K562 (cell line): ENCODE data around the gene CHPF2. TPM values are rescaled to one million over a fixed set of nuclear protein-coding genes. Genes with fewer than 3 reads are reported as not detected.

ENCODE experiments used
- BDP1 ChIP-seq: IDR thresholded peaks from 3 replicates; pipeline ENCODE4 v1.6.1; 2011; ENCODE audit not compliant: insufficient read length, insufficient read depth
- FOS ChIP-seq: IDR thresholded peaks from 3 replicates; pipeline ENCODE4 v1.6.1; 2011; ENCODE audit not compliant: insufficient read length; ENCODE audit errors: extremely low read depth
- GABPB1 ChIP-seq: sonication (generic); formaldehyde crosslinking; IDR thresholded peaks from 2 replicates; pipeline ENCODE4 v1.8.0; 2022; ENCODE audit warnings: mild to moderate bottlenecking, missing genetic modification reagents
- MEIS2 ChIP-seq: fragments of 450-650 bp; IDR thresholded peaks from 2 replicates; pipeline ENCODE4 v1.6.1; 2014; ENCODE audit warnings: mild to moderate bottlenecking; ENCODE audit not compliant: partially characterized antibody
- MITF ChIP-seq: IDR thresholded peaks from 2 replicates; pipeline ENCODE4 v1.6.1; 2014; ENCODE audit warnings: antibody characterized with exemption
- MTA3 ChIP-seq: fragments of 450-650 bp; formaldehyde crosslinking; IDR thresholded peaks from 2 replicates; pipeline ENCODE4 v1.6.1; 2017; ENCODE audit warnings: mild to moderate bottlenecking, borderline replicate concordance
- PURB ChIP-seq: sonication (generic); formaldehyde crosslinking; IDR thresholded peaks from 2 replicates; pipeline ENCODE4 v1.9.0; 2021; ENCODE audit warnings: low read depth, mild to moderate bottlenecking, missing genetic modification reagents
- SETDB1 ChIP-seq: IDR thresholded peaks from one replicate; pipeline ENCODE4 v1.6.1; 2012; ENCODE audit warnings: low read length, control low read depth, inconsistent platforms
- TCFL5 ChIP-seq: fragments of 250-450 bp; sonication (Bioruptor Pico); conservative IDR thresholded peaks from 2 replicates; pipeline ENCODE4 v1.6.1; 2021; ENCODE audit warnings: mild to moderate bottlenecking, moderate library complexity, matching md5 sums
- TRIM24 ChIP-seq, 2 experiments: fragments of 450-650 bp; IDR thresholded peaks; 2 replicates each; pipeline ENCODE4 v1.6.1; 2016
- ZFP1 ChIP-seq: fragments of 450-650 bp; formaldehyde crosslinking; IDR thresholded peaks from 2 replicates; pipeline ENCODE4 v1.4.0; 2020; ENCODE audit warnings: mild to moderate bottlenecking, mixed read lengths
- ZNF217 ChIP-seq: sonication (generic); formaldehyde crosslinking; IDR thresholded peaks from 2 replicates; pipeline ENCODE4 v1.8.0; 2022; ENCODE audit warnings: mild to moderate bottlenecking, missing genetic modification reagents
- ZNF23 ChIP-seq: fragments of 250-450 bp; sonication (Bioruptor Pico); IDR thresholded peaks from 2 replicates; pipeline ENCODE4 v1.4.0; 2020; ENCODE audit warnings: mild to moderate bottlenecking
- ZNF232 ChIP-seq: sonication (generic); formaldehyde crosslinking; IDR thresholded peaks from 2 replicates; pipeline ENCODE4 v1.8.0; 2022; ENCODE audit warnings: mild to moderate bottlenecking, missing genetic modification reagents
- polyA plus RNA-seq, 8 experiments: library from polyadenylated mRNA; depleted of rRNA in 4 of 8; stranded (reverse) in 5 of 8; unstranded in 3 of 8; fragments of >200 nt; fragmentation: Nextera tagmentation in 2 of 8; fragmentation: Illumina TruSeq in 1 of 8; extraction: Ambion mirVana in 2 of 8; extraction: Trizol in 1 of 8; gene quantifications; 2 replicates each; pipeline versions ENCODE4 v1.2.1 to v1.2.3, GENCODE V29; 2011 to 2014; ENCODE audit warnings: inconsistent platforms in 1 of 8, missing spikeins in 1 of 8
- total RNA-seq, 7 experiments: library from RNA; depleted of rRNA in 6 of 7; stranded (reverse); fragments of >200 nt in 6 of 7; fragmentation: Illumina TruSeq in 2 of 7; extraction: Trizol in 2 of 7; gene quantifications; 2 replicates each; pipeline versions ENCODE4 v1.2.1 to v1.2.3, GENCODE V29; 2011 to 2021; ENCODE audit warnings: low replicate concordance in 1 of 7
- TF ChIP-seq, protein P1 (sequence below): fragments of 450-650 bp; formaldehyde crosslinking; IDR thresholded peaks from 2 replicates; pipeline ENCODE4 v1.4.0; 2020; ENCODE audit warnings: mild to moderate bottlenecking, moderate library complexity
- TF ChIP-seq, protein P2 (sequence below): fragments of 250-450 bp; sonication (Bioruptor Pico); IDR thresholded peaks from 2 replicates; pipeline ENCODE4 v1.4.0; 2020; ENCODE audit warnings: mild to moderate bottlenecking

CHPF2 gene
- total and polyA plus RNA-seq, 9 of the 15 experiments (the other 6 are each of a cell fraction or from before 2014, with no cell fraction given) = 0.08 to 32.8 (median 10.5) TPM

- TF ChIP-seq TCFL5 (no peak), BDP1 (no peak), GABPB1 (no peak), ZFP1 (CRISPR knock-in tag) (no peak), ZNF217 (CRISPR knock-in tag) (no peak), MITF (no peak), FOS (no peak), TRIM24 (IDR thresholded peaks at IDR 0.05) (no peak), PURB (CRISPR knock-in tag) (no peak), SETDB1 (no peak), MEIS2 (peak; percentile 11), ZNF232 (CRISPR knock-in tag) (no peak), MTA3 (0 out of 2 replicates have a peak, but pooled peaks have one; percentile 12), ZNF23 (no peak)
- TF ChIP-seq, protein P1, sequence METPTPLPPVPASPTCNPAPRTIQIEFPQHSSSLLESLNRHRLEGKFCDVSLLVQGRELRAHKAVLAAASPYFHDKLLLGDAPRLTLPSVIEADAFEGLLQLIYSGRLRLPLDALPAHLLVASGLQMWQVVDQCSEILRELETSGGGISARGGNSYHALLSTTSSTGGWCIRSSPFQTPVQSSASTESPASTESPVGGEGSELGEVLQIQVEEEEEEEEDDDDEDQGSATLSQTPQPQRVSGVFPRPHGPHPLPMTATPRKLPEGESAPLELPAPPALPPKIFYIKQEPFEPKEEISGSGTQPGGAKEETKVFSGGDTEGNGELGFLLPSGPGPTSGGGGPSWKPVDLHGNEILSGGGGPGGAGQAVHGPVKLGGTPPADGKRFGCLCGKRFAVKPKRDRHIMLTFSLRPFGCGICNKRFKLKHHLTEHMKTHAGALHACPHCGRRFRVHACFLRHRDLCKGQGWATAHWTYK (CRISPR knock-in tag) = no peak
- TF ChIP-seq, protein P2, sequence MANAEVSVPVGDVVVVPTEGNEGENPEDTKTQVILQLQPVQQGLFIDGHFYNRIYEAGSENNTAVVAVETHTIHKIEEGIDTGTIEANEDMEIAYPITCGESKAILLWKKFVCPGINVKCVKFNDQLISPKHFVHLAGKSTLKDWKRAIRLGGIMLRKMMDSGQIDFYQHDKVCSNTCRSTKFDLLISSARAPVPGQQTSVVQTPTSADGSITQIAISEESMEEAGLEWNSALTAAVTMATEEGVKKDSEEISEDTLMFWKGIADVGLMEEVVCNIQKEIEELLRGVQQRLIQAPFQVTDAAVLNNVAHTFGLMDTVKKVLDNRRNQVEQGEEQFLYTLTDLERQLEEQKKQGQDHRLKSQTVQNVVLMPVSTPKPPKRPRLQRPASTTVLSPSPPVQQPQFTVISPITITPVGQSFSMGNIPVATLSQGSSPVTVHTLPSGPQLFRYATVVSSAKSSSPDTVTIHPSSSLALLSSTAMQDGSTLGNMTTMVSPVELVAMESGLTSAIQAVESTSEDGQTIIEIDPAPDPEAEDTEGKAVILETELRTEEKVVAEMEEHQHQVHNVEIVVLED (CRISPR knock-in tag) = no peak
These were observed 6.9 kb downstream of the CHPF2 start (continued) for GRCh38 chr7:151238924-151239836.
